GM12872 (cell line): ENCODE data around the gene CHPT1.
A peak's percentile ranks its signal among the peaks of the same experiment; 100 is the strongest.

Experiments used
- CTCF ChIP-seq: IDR thresholded peaks from 3 replicates; pipeline ENCODE4 v1.5.1; 2011; ENCODE audit warnings: low read depth, mild to moderate bottlenecking, low read length, moderate library complexity; ENCODE audit not compliant: insufficient read depth

CHPT1 gene

GRCh38 chr12:101655393-101655792 is 42.0 kb upstream of the CHPT1 start:
- no peak for TF ChIP-seq CTCF

- no peak for TF ChIP-seq CTCF
These were observed 34.1 kb upstream of the CHPT1 start for GRCh38 chr12:101663298-101663697.

DNA sequence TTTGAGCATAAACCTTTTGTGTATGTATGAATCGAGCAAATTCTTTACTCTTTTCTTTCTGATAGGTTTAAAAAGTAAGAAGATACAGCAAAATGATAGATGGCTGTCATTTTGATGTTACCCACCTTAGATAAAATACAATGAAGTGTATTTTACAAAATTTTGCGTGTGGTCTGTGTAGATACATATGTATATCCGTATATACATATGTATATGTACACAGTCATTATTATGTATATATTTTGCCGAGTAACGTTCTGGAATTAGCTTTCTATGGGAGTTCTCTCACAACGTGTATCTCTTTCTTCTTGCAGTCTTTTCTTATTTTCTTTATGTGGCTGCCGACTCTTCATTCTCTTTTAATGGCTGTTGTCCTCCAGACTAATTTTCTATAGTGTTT is 32.4 kb upstream of the CHPT1 start:
- no peak for TF ChIP-seq CTCF

DNA sequence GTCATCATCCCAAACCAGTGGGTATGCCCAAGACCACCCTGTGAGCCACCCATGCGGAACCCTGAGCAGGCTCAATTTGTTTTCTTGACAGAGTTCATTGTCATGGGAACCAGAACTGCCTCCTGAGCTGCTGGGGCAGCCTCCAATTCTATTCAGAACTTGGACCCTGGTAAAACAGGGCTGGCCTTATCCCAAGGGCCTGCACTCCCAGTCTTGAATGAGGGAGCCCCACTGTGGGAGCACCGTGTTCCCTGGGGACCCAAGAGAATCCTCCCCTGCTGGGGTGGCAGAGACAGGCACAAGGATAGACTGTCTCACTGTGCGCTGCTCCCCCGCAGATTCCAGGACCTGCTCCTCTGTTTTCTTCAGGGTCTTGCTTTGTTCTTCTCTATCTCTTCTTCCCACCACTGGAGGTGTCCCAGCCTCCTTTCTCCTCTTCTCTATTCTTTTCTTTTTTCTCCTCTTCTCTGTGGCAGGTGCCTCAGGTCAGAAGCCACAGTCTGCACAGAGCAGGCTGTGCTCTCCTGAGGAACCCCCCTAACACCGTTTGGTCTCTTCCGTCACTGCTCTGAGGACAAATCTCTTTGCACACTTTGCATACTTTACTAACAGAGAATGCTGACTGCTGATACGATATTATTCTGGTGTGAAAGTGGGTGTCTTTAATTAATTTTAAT is 31.2 kb upstream of the CHPT1 start:
- TF ChIP-seq CTCF = no peak

GRCh38 chr12:101667591-101667990 is 29.8 kb upstream of the CHPT1 start:
- TF ChIP-seq CTCF = no peak

DNA sequence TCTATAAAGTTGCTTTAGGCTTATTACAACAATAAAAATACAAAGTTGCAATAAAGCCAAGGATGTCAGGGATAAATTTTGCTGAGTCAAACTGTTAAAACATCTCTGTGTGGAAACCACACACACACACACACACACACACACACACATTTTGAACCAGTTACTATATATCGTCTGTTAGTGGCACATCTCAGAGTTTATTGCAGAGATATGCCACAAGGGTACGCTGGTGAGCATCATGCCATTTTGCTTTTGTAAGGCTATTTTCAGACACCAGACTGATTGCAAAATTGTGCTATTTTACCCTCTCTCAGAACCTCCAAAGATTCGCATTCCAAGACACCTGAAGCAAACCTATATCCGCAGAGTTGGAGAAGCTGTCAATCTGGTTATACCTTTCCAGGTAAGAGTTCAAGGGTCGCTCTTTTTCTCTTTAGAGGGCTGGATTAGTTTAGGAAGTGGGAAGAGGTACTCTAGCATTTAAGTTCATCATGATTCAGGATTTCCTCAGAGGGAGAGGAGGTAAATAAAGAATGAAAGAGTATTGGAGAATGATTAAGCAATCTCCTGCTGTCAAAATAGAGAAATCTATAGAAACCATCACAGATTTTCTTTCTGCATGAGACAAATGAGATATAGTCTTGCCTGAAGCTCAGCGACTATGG is 27.3 kb upstream of the CHPT1 start:
- peak; percentile 76 for TF ChIP-seq CTCF

- no peak for TF ChIP-seq CTCF
These were observed 26.2 kb upstream of the CHPT1 start for GRCh38 chr12:101671157-101671791.
